Measurements from ENCODE around the gene TPR.

The TPR gene

GRCh38 chr1:186375152-186375928, at the start of gene TPR, which contains the start of gene ODR4:
TPR (minus strand) TSS chr1:186375253; CDS start chr1:186375028, 225 bp downstream.
ODR4 (plus strand) TSS chr1:186375838; CDS start chr1:186379786, 3,948 bp downstream.
- H3K4me3 ChIP-seq (ENCODE audit: low read length) = peak within 1 kb of the TSS; percentile 89
- DNase-seq (ENCODE audit: low read depth) = peak; percentile 99
- peak; percentile 75 for TF ChIP-seq CTCF (conservative IDR thresholded peaks at IDR 0.05; ENCODE audit: low read length)

DNA sequence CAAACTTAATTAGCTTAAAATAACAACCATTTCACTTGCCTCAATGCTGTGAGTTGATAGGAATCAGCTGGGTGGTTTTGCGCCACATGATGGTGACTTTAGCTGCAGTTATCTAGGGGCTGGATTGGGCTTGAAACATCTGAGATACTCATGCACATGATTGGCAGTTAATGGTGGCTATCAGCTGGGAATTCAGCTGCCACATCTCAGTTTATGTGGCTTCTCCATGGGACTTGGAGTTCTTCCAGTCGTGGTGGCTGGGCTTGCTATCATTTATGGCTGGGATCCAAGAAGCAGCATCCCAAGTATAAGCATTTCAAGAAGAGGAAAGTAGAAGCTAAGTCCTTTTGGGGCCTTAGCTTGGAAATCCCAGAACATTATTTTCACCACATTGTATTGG, 49.5 kb upstream of the TPR start:
- no peak for DNase-seq (ENCODE audit: low read depth)
- H3K4me3 ChIP-seq (ENCODE audit: low read length) = no peak overlapping the region
- no peak for TF ChIP-seq CTCF (conservative IDR thresholded peaks at IDR 0.05; ENCODE audit: low read length)

GRCh38 chr1:186421446-186421845, 46.4 kb upstream of the TPR start:
- no peak overlapping the region for H3K4me3 ChIP-seq (ENCODE audit: low read length)
- DNase-seq (ENCODE audit: low read depth) = no peak
- TF ChIP-seq CTCF (conservative IDR thresholded peaks at IDR 0.05; ENCODE audit: low read length) = no peak

- H3K4me3 ChIP-seq (ENCODE audit: low read length) = no peak overlapping the region
- DNase-seq (ENCODE audit: low read depth) = peak; percentile 40
- TF ChIP-seq CTCF (conservative IDR thresholded peaks at IDR 0.05; ENCODE audit: low read length) = no peak
Observed at GRCh38 chr1:186420923-186421322, 45.9 kb upstream of the TPR start.

DNA sequence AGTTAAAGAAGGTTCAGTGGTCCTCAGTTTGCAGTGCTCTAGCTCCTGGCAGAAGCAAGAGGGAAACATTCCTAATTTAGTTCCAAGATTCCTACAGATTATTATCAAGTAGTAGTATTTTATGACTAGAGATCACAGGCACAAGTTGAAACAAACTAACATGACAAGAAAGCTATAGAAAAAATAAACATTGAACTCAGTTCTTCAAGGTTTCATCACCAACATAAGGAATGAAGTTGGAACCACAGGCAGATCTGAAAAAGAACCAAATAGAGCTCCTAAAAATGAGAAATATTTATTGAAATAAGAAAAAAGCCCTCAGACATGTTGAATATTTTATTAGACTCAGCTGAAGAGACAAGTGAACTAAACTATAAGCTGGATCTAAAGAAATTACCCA, 45.3 kb upstream of the TPR start:
- DNase-seq (ENCODE audit: low read depth) = no peak
- TF ChIP-seq CTCF (conservative IDR thresholded peaks at IDR 0.05; ENCODE audit: low read length) = no peak
- no peak overlapping the region for H3K4me3 ChIP-seq (ENCODE audit: low read length)

GRCh38 chr1:186418503-186418902, 43.5 kb upstream of the TPR start:
- no peak overlapping the region for H3K4me3 ChIP-seq (ENCODE audit: low read length)
- TF ChIP-seq CTCF (conservative IDR thresholded peaks at IDR 0.05; ENCODE audit: low read length) = no peak
- DNase-seq (ENCODE audit: low read depth) = no peak

GRCh38 chr1:186413319-186413718, 38.3 kb upstream of the TPR start:
- no peak overlapping the region for H3K4me3 ChIP-seq (ENCODE audit: low read length)
- no peak for DNase-seq (ENCODE audit: low read depth)
- no peak for TF ChIP-seq CTCF (conservative IDR thresholded peaks at IDR 0.05; ENCODE audit: low read length)
